Iris pigment epithelial cell (primary cell): ENCODE measurements around the gene ABLIM1.

ENCODE experiments used
- DNase-seq: peaks from one replicate; pipeline ENCODE4 v3.0.0-alpha.2; 2011; ENCODE audit warnings: low read depth

ABLIM1 gene

GRCh38 chr10:114448897-114449296 is 209.2 kb downstream of the ABLIM1 start:
- DNase-seq = no peak

- no peak for DNase-seq
Measured at GRCh38 chr10:114445332-114445731, 212.7 kb downstream of the ABLIM1 start.

- no peak for DNase-seq
Measured at GRCh38 chr10:114444819-114445218, 213.3 kb downstream of the ABLIM1 start.

GRCh38 chr10:114442091-114442630 is 215.9 kb downstream of the ABLIM1 start:
- no peak for DNase-seq

- no peak for DNase-seq
Measured at GRCh38 chr10:114441107-114441506, 217.0 kb downstream of the ABLIM1 start.

- DNase-seq = peak; percentile 26
Measured at GRCh38 chr10:114437473-114438292, 220.4 kb downstream of the ABLIM1 start.

GRCh38 chr10:114436941-114437340 is 221.1 kb downstream of the ABLIM1 start:
- no peak for DNase-seq

- no peak for DNase-seq
Measured at GRCh38 chr10:114432566-114433093, 225.4 kb downstream of the ABLIM1 start.

- no peak for DNase-seq
Measured at GRCh38 chr10:114431414-114432135, 226.5 kb downstream of the ABLIM1 start.

GRCh38 chr10:114430688-114431413 is 227.2 kb downstream of the ABLIM1 start:
- DNase-seq = no peak

- DNase-seq = no peak
Measured at GRCh38 chr10:114429581-114430335, 228.3 kb downstream of the ABLIM1 start.

GRCh38 chr10:114427124-114427852 is 230.8 kb downstream of the ABLIM1 start:
- no peak for DNase-seq

GRCh38 chr10:114426476-114426875 is 231.6 kb downstream of the ABLIM1 start:
- DNase-seq = no peak

GRCh38 chr10:114420811-114421485 is 237.1 kb downstream of the ABLIM1 start:
- no peak for DNase-seq

- no peak for DNase-seq
Measured at GRCh38 chr10:114418109-114418508, 240.0 kb downstream of the ABLIM1 start.

GRCh38 chr10:114412907-114413797 is 244.9 kb downstream of the ABLIM1 start:
- no peak for DNase-seq

- no peak for DNase-seq
Measured at GRCh38 chr10:114408968-114409444, 249.1 kb downstream of the ABLIM1 start.

- no peak for DNase-seq
Measured at GRCh38 chr10:114408112-114408967, 249.7 kb downstream of the ABLIM1 start.
